ENCODE data around the gene INHA. TPM values are rescaled to one million over a fixed set of nuclear protein-coding genes. Genes with fewer than 3 reads are reported as not detected.

The INHA gene
- total RNA-seq, 1 donor from 2014 or later: 1.2 TPM

DNA sequence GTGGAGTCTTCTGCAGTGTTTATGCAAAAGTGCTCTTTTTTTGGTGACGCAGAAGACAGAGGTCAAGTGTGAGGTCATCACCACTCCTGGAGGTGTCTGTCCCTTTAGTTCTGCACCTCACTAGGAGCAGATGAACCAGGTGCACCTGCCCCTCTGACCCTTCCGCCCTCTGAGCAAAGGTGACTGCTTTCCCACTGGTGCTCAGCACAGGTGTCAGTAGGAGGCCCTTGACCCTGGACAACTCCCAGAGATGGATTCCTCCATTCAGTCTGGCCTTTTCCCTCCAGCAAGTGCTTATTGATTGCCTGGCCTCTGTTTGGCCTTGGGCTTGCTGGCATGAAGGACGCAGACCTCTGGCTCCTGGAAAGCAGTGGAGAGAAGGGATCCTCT lies 46.6 kb downstream of the INHA start:
- no peak for DNase-seq (ENCODE audit: extremely low spot score, unreplicated experiment)
- Mint-ChIP-seq H3K9me3 (ENCODE audit: unreplicated experiment) (no peaks in the 10 kb centered on the region), H3K27ac (ENCODE audit: unreplicated experiment) (no peak overlapping the region), H3K4me3 (ENCODE audit: unreplicated experiment) (no peak overlapping the region), H3K27me3 (ENCODE audit: unreplicated experiment) (peaks cover 14% of the 10 kb centered on the region), H3K36me3 (ENCODE audit: unreplicated experiment) (peaks cover 9% of the 10 kb centered on the region), H3K4me1 (ENCODE audit: unreplicated experiment) (no peaks in the 10 kb centered on the region)
- TF ChIP-seq, protein P1, sequence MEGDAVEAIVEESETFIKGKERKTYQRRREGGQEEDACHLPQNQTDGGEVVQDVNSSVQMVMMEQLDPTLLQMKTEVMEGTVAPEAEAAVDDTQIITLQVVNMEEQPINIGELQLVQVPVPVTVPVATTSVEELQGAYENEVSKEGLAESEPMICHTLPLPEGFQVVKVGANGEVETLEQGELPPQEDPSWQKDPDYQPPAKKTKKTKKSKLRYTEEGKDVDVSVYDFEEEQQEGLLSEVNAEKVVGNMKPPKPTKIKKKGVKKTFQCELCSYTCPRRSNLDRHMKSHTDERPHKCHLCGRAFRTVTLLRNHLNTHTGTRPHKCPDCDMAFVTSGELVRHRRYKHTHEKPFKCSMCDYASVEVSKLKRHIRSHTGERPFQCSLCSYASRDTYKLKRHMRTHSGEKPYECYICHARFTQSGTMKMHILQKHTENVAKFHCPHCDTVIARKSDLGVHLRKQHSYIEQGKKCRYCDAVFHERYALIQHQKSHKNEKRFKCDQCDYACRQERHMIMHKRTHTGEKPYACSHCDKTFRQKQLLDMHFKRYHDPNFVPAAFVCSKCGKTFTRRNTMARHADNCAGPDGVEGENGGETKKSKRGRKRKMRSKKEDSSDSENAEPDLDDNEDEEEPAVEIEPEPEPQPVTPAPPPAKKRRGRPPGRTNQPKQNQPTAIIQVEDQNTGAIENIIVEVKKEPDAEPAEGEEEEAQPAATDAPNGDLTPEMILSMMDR (IDR thresholded peaks at IDR 0.05): no peak

- Mint-ChIP-seq H3K9me3 (ENCODE audit: unreplicated experiment) (no peaks in the 10 kb centered on the region), H3K27me3 (ENCODE audit: unreplicated experiment) (peaks cover 15% of the 10 kb centered on the region), H3K36me3 (ENCODE audit: unreplicated experiment) (peaks cover 9% of the 10 kb centered on the region), H3K27ac (ENCODE audit: unreplicated experiment) (no peak overlapping the region), H3K4me1 (ENCODE audit: unreplicated experiment) (no peaks in the 10 kb centered on the region), H3K4me3 (ENCODE audit: unreplicated experiment) (no peak overlapping the region)
- TF ChIP-seq, protein P1 (IDR thresholded peaks at IDR 0.05): peak; percentile 15
- DNase-seq (ENCODE audit: extremely low spot score, unreplicated experiment): no peak
These were observed 47.1 kb downstream of the INHA start for GRCh38 chr2:219619235-219619634.

GRCh38 chr2:219620546-219620945 lies 48.4 kb downstream of the INHA start:
- no peak overlapping the region for H3K27ac Mint-ChIP-seq (ENCODE audit: unreplicated experiment)
- H3K4me3 Mint-ChIP-seq (ENCODE audit: unreplicated experiment): no peak overlapping the region
- no peak for DNase-seq (ENCODE audit: extremely low spot score, unreplicated experiment)
- H3K4me1 Mint-ChIP-seq (ENCODE audit: unreplicated experiment): no peaks in the 10 kb centered on the region
- TF ChIP-seq, protein P1 (IDR thresholded peaks at IDR 0.05): no peak
- no peaks in the 10 kb centered on the region for H3K9me3 Mint-ChIP-seq (ENCODE audit: unreplicated experiment)
- peaks cover 21% of the 10 kb centered on the region for H3K27me3 Mint-ChIP-seq (ENCODE audit: unreplicated experiment)
- no peaks in the 10 kb centered on the region for H3K36me3 Mint-ChIP-seq (ENCODE audit: unreplicated experiment)

DNA sequence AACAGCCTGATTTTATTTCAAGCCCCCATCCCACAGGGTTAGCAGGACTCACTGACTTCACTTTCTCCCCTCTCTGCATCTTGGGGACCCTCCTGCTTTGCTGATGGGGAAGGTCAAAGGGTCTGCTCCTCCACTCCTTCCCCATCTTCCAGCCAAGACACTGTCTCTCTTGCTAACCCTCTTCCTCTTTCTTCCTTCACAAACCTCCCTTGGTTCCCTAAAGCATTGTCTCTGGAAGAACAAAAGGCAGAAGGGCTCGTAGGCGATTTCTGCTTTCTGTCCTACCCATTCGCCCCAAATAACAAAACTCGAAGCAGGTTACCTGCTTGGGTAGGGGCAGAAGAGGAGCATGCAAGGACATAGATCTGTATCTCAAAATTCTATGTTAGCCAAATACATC lies 49.8 kb downstream of the INHA start:
- Mint-ChIP-seq H3K27ac (ENCODE audit: unreplicated experiment) (no peak overlapping the region), H3K4me3 (ENCODE audit: unreplicated experiment) (no peak overlapping the region), H3K36me3 (ENCODE audit: unreplicated experiment) (no peaks in the 10 kb centered on the region), H3K4me1 (ENCODE audit: unreplicated experiment) (peaks cover 2% of the 10 kb centered on the region), H3K9me3 (ENCODE audit: unreplicated experiment) (no peaks in the 10 kb centered on the region), H3K27me3 (ENCODE audit: unreplicated experiment) (peaks cover 21% of the 10 kb centered on the region)
- TF ChIP-seq, protein P1 (IDR thresholded peaks at IDR 0.05): no peak
- DNase-seq (ENCODE audit: extremely low spot score, unreplicated experiment): no peak

- peaks cover 3% of the 10 kb centered on the region for H3K4me1 Mint-ChIP-seq (ENCODE audit: unreplicated experiment)
- peaks cover 21% of the 10 kb centered on the region for H3K27me3 Mint-ChIP-seq (ENCODE audit: unreplicated experiment)
These were observed 50.4 kb downstream of the INHA start for GRCh38 chr2:219622472-219622871.

More at GRCh38 chr2:219622472-219622871, 50.4 kb downstream of the INHA start:
- Mint-ChIP-seq H3K9me3 (ENCODE audit: unreplicated experiment) (no peaks in the 10 kb centered on the region), H3K27ac (ENCODE audit: unreplicated experiment) (no peak overlapping the region), H3K36me3 (ENCODE audit: unreplicated experiment) (no peaks in the 10 kb centered on the region), H3K4me3 (ENCODE audit: unreplicated experiment) (no peak overlapping the region)
- no peak for DNase-seq (ENCODE audit: extremely low spot score, unreplicated experiment)
- TF ChIP-seq, protein P1 (IDR thresholded peaks at IDR 0.05): no peak
